Activated naive CD8-positive, alpha-beta T cell treated with anti-CD3 and anti-CD28 coated beads, Interleukin-2, amount 10 ng/mL, durations not matched to agents 7 days and 5 days (primary cell): ENCODE measurements around the gene PGM3. TPM values are rescaled to one million over a fixed set of nuclear protein-coding genes. Genes with fewer than 3 reads are reported as not detected.

Experiments used
- ATAC-seq: fragments of 150-1000 bp; cut with Tn5 transposase; one replicate; pipeline ENCODE4 v1.10.0; 2021; ENCODE audit warnings: low read depth, moderate library complexity
- POLR2A ChIA-PET: fragments of 350-600 bp; sonication (Branson Sonifier 250); formaldehyde crosslinking; loops from one replicate; lab custom pipeline; 2021; ENCODE audit warnings: antibody characterized with exemption; lab: Charles Lee
- DNase-seq: peaks from one replicate; pipeline ENCODE4 v3.0.0; 2021
- H3K27ac Mint-ChIP-seq: one replicate; pipeline ENCODE4 v1.8.0; 2022; ENCODE audit warnings: mild to moderate bottlenecking, mixed read lengths
- H3K27me3 Mint-ChIP-seq: one replicate; pipeline ENCODE4 v1.8.0; 2022; ENCODE audit warnings: mild to moderate bottlenecking, moderate library complexity, mixed read lengths
- H3K36me3 Mint-ChIP-seq: one replicate; pipeline ENCODE4 v1.8.0; 2021; ENCODE audit warnings: mild to moderate bottlenecking, mixed read lengths
- H3K4me1 Mint-ChIP-seq: one replicate; pipeline ENCODE4 v1.8.0; 2021; ENCODE audit warnings: mixed read lengths
- H3K4me3 Mint-ChIP-seq: one replicate; pipeline ENCODE4 v1.8.0; 2022; ENCODE audit warnings: mild to moderate bottlenecking, moderate library complexity, mixed read lengths
- H3K9me3 Mint-ChIP-seq: one replicate; pipeline ENCODE4 v1.8.0; 2021; ENCODE audit warnings: mixed read lengths
- total RNA-seq, 2 experiments: library from RNA; stranded (reverse); gene quantifications; one replicate each; pipeline ENCODE4 v1.2.3, GENCODE V29; 2021

Gene PGM3
- total RNA-seq, 2 experiments from 2014 or later = 13.0 to 22.4 TPM

GRCh38 chr6:83168556-83168955, 24.5 kb downstream of the PGM3 start:
- DNase-seq = no peak
- Mint-ChIP-seq H3K4me1 (peaks cover 3% of the 10 kb centered on the region), H3K27me3 (no peaks in the 10 kb centered on the region), H3K27ac (no peak overlapping the region), H3K9me3 (no peaks in the 10 kb centered on the region), H3K4me3 (no peak overlapping the region), H3K36me3 (peaks cover 18% of the 10 kb centered on the region)
- POLR2A ChIA-PET = no interaction called here
- no peak for ATAC-seq

- peaks cover 3% of the 10 kb centered on the region for H3K4me1 Mint-ChIP-seq
These were observed 25.3 kb downstream of the PGM3 start for GRCh38 chr6:83167726-83168278.

GRCh38 chr6:83160167-83160566, 32.9 kb downstream of the PGM3 start:
- DNase-seq = no peak
- POLR2A ChIA-PET = no interaction called here
- Mint-ChIP-seq H3K27me3 (no peaks in the 10 kb centered on the region), H3K4me1 (peaks cover 3% of the 10 kb centered on the region), H3K9me3 (no peaks in the 10 kb centered on the region), H3K4me3 (no peak overlapping the region), H3K36me3 (peaks cover 20% of the 10 kb centered on the region), H3K27ac (no peak overlapping the region)
- ATAC-seq = no peak

More at GRCh38 chr6:83167726-83168278, 25.3 kb downstream of the PGM3 start:
- Mint-ChIP-seq H3K9me3 (no peaks in the 10 kb centered on the region), H3K27me3 (no peaks in the 10 kb centered on the region), H3K36me3 (peaks cover 17% of the 10 kb centered on the region), H3K27ac (no peak overlapping the region), H3K4me3 (no peak overlapping the region)
- POLR2A ChIA-PET = no interaction called here
- DNase-seq (no peak), ATAC-seq (no peak)

GRCh38 chr6:83155794-83156193, 37.3 kb downstream of the PGM3 start:
- peaks cover 19% of the 10 kb centered on the region for H3K36me3 Mint-ChIP-seq
- no peak overlapping the region for H3K4me3 Mint-ChIP-seq
- H3K27ac Mint-ChIP-seq = no peak overlapping the region
- POLR2A ChIA-PET = no interaction called here
- ATAC-seq = no peak
- H3K9me3 Mint-ChIP-seq = no peaks in the 10 kb centered on the region
- DNase-seq = no peak
- no peaks in the 10 kb centered on the region for H3K4me1 Mint-ChIP-seq
- H3K27me3 Mint-ChIP-seq = no peaks in the 10 kb centered on the region

- Mint-ChIP-seq H3K4me3 (no peak overlapping the region), H3K9me3 (no peaks in the 10 kb centered on the region), H3K4me1 (no peaks in the 10 kb centered on the region), H3K27ac (no peak overlapping the region), H3K36me3 (peaks cover 15% of the 10 kb centered on the region), H3K27me3 (no peaks in the 10 kb centered on the region)
- ATAC-seq (no peak), DNase-seq (no peak)
- POLR2A ChIA-PET = no interaction called here
These were observed 39.1 kb downstream of the PGM3 start for GRCh38 chr6:83153883-83154521.

GRCh38 chr6:83152913-83153312, 40.2 kb downstream of the PGM3 start:
- H3K4me1 Mint-ChIP-seq = no peaks in the 10 kb centered on the region
- no peaks in the 10 kb centered on the region for H3K9me3 Mint-ChIP-seq
- no peak overlapping the region for H3K4me3 Mint-ChIP-seq
- DNase-seq = no peak
- peaks cover 17% of the 10 kb centered on the region for H3K36me3 Mint-ChIP-seq
- no peak overlapping the region for H3K27ac Mint-ChIP-seq
- ATAC-seq = no peak
- POLR2A ChIA-PET = no interaction called here
- no peaks in the 10 kb centered on the region for H3K27me3 Mint-ChIP-seq

GRCh38 chr6:83151114-83151513, 42.0 kb downstream of the PGM3 start:
- POLR2A ChIA-PET = no interaction called here
- Mint-ChIP-seq H3K4me1 (no peaks in the 10 kb centered on the region), H3K36me3 (peaks cover 9% of the 10 kb centered on the region), H3K9me3 (no peaks in the 10 kb centered on the region), H3K27ac (no peak overlapping the region), H3K4me3 (no peak overlapping the region), H3K27me3 (no peaks in the 10 kb centered on the region)
- DNase-seq (no peak), ATAC-seq (no peak)

- Mint-ChIP-seq H3K9me3 (no peaks in the 10 kb centered on the region), H3K4me1 (no peaks in the 10 kb centered on the region), H3K27me3 (no peaks in the 10 kb centered on the region), H3K36me3 (peaks cover 10% of the 10 kb centered on the region), H3K4me3 (no peak overlapping the region), H3K27ac (no peak overlapping the region)
- DNase-seq (no peak), ATAC-seq (no peak)
- POLR2A ChIA-PET = no interaction called here
These were observed 54.3 kb downstream of the PGM3 start for GRCh38 chr6:83138758-83139157.

- no peak for ATAC-seq
- Mint-ChIP-seq H3K9me3 (no peaks in the 10 kb centered on the region), H3K36me3 (peaks cover 10% of the 10 kb centered on the region), H3K27me3 (no peaks in the 10 kb centered on the region), H3K4me3 (no peak overlapping the region), H3K4me1 (no peaks in the 10 kb centered on the region), H3K27ac (no peak overlapping the region)
- DNase-seq = no peak
- POLR2A ChIA-PET = no interaction called here
These were observed 54.8 kb downstream of the PGM3 start for GRCh38 chr6:83138118-83138722.

GRCh38 chr6:83132121-83132520, 60.9 kb downstream of the PGM3 start:
- H3K27ac Mint-ChIP-seq = no peak overlapping the region
- ATAC-seq (no peak), DNase-seq (no peak)
- no peak overlapping the region for H3K4me3 Mint-ChIP-seq
- POLR2A ChIA-PET = no interaction called here
- H3K36me3 Mint-ChIP-seq = peaks cover 9% of the 10 kb centered on the region
- H3K4me1 Mint-ChIP-seq = no peaks in the 10 kb centered on the region
- H3K27me3 Mint-ChIP-seq = no peaks in the 10 kb centered on the region
- H3K9me3 Mint-ChIP-seq = no peaks in the 10 kb centered on the region

- ATAC-seq (no peak), DNase-seq (no peak)
- Mint-ChIP-seq H3K4me3 (no peak overlapping the region), H3K9me3 (no peaks in the 10 kb centered on the region), H3K36me3 (peaks cover 22% of the 10 kb centered on the region), H3K27ac (no peak overlapping the region), H3K27me3 (no peaks in the 10 kb centered on the region), H3K4me1 (no peaks in the 10 kb centered on the region)
- POLR2A ChIA-PET = no interaction called here
These were observed 65.1 kb downstream of the PGM3 start for GRCh38 chr6:83127976-83128375.

GRCh38 chr6:83127258-83127657, 65.8 kb downstream of the PGM3 start:
- no peaks in the 10 kb centered on the region for H3K27me3 Mint-ChIP-seq
- peaks cover 22% of the 10 kb centered on the region for H3K36me3 Mint-ChIP-seq
- DNase-seq (no peak), ATAC-seq (no peak)
- no peak overlapping the region for H3K27ac Mint-ChIP-seq
- POLR2A ChIA-PET = no interaction called here
- no peak overlapping the region for H3K4me3 Mint-ChIP-seq
- H3K4me1 Mint-ChIP-seq = no peaks in the 10 kb centered on the region
- H3K9me3 Mint-ChIP-seq = no peaks in the 10 kb centered on the region

GRCh38 chr6:83126807-83127206, 66.3 kb downstream of the PGM3 start:
- no peaks in the 10 kb centered on the region for H3K4me1 Mint-ChIP-seq
- POLR2A ChIA-PET = no interaction called here
- H3K4me3 Mint-ChIP-seq = no peak overlapping the region
- no peak for ATAC-seq
- H3K27me3 Mint-ChIP-seq = no peaks in the 10 kb centered on the region
- H3K27ac Mint-ChIP-seq = peak overlapping the region; percentile 0
- H3K9me3 Mint-ChIP-seq = no peaks in the 10 kb centered on the region
- no peak for DNase-seq
- H3K36me3 Mint-ChIP-seq = peaks cover 22% of the 10 kb centered on the region

- H3K36me3 Mint-ChIP-seq = peaks cover 22% of the 10 kb centered on the region
- DNase-seq (no peak), ATAC-seq (no peak)
- no peak overlapping the region for H3K4me3 Mint-ChIP-seq
- H3K27me3 Mint-ChIP-seq = no peaks in the 10 kb centered on the region
- H3K27ac Mint-ChIP-seq = no peak overlapping the region
- H3K9me3 Mint-ChIP-seq = no peaks in the 10 kb centered on the region
- no peaks in the 10 kb centered on the region for H3K4me1 Mint-ChIP-seq
- POLR2A ChIA-PET = no interaction called here
These were observed 66.8 kb downstream of the PGM3 start for GRCh38 chr6:83126223-83126622.
